Measurements from ENCODE around the gene PTCD2. TPM values are rescaled to one million over a fixed set of nuclear protein-coding genes. Genes with fewer than 3 reads are reported as not detected.

The PTCD2 gene
- total and polyA plus RNA-seq, 9 of the 15 experiments (the other 6 are each of a cell fraction or from before 2014, with no cell fraction given): 11.9 to 28.5 (median 18.6) TPM

DNA sequence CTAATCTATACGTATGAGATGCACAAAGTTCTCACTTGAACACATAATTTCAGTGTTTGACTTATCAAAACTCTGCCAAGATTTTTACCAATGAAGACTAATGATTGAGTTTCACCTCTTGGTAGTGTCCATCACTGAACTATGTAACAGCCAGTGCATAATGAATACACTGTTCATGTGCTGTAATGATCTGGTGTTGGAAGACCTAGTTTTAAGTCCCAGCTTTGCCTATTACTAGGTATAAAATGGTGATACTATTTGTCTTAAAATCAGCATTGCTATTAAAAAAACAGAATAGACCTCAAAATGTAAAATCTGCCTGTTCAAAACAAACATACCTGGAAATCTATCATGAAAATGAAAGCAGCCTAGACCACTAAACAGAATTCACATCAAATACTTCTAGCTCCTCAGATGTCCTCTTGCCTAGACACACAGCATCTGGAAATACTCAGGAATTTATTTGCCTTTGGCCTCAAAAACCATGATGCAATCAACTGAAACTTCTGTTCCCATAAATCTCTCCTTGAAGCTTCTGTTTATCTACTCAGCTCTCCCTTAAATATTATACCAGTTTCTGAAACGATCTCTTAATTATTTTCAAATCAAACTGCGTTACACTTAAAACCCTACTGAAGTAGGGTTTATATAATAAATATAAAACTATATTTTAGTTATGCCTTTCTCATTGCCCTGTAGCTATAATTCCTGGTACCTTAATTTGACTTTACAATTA, 38.2 kb upstream of the PTCD2 start (continued):
- TF ChIP-seq, protein P1, sequence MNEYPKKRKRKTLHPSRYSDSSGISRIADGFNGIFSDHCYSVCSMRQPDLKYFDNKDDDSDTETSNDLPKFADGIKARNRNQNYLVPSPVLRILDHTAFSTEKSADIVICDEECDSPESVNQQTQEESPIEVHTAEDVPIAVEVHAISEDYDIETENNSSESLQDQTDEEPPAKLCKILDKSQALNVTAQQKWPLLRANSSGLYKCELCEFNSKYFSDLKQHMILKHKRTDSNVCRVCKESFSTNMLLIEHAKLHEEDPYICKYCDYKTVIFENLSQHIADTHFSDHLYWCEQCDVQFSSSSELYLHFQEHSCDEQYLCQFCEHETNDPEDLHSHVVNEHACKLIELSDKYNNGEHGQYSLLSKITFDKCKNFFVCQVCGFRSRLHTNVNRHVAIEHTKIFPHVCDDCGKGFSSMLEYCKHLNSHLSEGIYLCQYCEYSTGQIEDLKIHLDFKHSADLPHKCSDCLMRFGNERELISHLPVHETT (CRISPR knock-in tag; conservative IDR thresholded peaks at IDR 0.05 in 1 of 2, IDR thresholded peaks at IDR 0.05 in 1 of 2): peak in 1 of 2 experiments; percentile 64; a peak in 1 of 4 replicates
- no peak for TF ChIP-seq CBX3 (IDR thresholded peaks at IDR 0.05; ENCODE audit: borderline replicate concordance in 1 of 2, low read length in 2 of 2)
- no peak for TF ChIP-seq ZNF263 (CRISPR knock-in tag; IDR thresholded peaks at IDR 0.05; ENCODE audit: borderline replicate concordance)
- TF ChIP-seq, protein P2, sequence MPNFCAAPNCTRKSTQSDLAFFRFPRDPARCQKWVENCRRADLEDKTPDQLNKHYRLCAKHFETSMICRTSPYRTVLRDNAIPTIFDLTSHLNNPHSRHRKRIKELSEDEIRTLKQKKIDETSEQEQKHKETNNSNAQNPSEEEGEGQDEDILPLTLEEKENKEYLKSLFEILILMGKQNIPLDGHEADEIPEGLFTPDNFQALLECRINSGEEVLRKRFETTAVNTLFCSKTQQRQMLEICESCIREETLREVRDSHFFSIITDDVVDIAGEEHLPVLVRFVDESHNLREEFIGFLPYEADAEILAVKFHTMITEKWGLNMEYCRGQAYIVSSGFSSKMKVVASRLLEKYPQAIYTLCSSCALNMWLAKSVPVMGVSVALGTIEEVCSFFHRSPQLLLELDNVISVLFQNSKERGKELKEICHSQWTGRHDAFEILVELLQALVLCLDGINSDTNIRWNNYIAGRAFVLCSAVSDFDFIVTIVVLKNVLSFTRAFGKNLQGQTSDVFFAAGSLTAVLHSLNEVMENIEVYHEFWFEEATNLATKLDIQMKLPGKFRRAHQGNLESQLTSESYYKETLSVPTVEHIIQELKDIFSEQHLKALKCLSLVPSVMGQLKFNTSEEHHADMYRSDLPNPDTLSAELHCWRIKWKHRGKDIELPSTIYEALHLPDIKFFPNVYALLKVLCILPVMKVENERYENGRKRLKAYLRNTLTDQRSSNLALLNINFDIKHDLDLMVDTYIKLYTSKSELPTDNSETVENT (CRISPR knock-in tag; IDR thresholded peaks at IDR 0.05): no peak
- TF ChIP-seq ZNF551 (CRISPR knock-in tag; IDR thresholded peaks at IDR 0.05): no peak
- TF ChIP-seq, protein P3, sequence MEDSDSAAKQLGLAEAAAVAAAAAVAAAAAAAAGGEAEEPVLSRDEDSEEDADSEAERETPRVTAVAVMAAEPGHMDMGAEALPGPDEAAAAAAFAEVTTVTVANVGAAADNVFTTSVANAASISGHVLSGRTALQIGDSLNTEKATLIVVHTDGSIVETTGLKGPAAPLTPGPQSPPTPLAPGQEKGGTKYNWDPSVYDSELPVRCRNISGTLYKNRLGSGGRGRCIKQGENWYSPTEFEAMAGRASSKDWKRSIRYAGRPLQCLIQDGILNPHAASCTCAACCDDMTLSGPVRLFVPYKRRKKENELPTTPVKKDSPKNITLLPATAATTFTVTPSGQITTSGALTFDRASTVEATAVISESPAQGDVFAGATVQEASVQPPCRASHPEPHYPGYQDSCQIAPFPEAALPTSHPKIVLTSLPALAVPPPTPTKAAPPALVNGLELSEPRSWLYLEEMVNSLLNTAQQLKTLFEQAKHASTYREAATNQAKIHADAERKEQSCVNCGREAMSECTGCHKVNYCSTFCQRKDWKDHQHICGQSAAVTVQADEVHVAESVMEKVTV (CRISPR knock-in tag; IDR thresholded peaks at IDR 0.05): peak; percentile 49
- no peak for TF ChIP-seq ZNF146 (CRISPR knock-in tag; IDR thresholded peaks at IDR 0.05; ENCODE audit: unreplicated experiment)
- TF ChIP-seq, protein P4, sequence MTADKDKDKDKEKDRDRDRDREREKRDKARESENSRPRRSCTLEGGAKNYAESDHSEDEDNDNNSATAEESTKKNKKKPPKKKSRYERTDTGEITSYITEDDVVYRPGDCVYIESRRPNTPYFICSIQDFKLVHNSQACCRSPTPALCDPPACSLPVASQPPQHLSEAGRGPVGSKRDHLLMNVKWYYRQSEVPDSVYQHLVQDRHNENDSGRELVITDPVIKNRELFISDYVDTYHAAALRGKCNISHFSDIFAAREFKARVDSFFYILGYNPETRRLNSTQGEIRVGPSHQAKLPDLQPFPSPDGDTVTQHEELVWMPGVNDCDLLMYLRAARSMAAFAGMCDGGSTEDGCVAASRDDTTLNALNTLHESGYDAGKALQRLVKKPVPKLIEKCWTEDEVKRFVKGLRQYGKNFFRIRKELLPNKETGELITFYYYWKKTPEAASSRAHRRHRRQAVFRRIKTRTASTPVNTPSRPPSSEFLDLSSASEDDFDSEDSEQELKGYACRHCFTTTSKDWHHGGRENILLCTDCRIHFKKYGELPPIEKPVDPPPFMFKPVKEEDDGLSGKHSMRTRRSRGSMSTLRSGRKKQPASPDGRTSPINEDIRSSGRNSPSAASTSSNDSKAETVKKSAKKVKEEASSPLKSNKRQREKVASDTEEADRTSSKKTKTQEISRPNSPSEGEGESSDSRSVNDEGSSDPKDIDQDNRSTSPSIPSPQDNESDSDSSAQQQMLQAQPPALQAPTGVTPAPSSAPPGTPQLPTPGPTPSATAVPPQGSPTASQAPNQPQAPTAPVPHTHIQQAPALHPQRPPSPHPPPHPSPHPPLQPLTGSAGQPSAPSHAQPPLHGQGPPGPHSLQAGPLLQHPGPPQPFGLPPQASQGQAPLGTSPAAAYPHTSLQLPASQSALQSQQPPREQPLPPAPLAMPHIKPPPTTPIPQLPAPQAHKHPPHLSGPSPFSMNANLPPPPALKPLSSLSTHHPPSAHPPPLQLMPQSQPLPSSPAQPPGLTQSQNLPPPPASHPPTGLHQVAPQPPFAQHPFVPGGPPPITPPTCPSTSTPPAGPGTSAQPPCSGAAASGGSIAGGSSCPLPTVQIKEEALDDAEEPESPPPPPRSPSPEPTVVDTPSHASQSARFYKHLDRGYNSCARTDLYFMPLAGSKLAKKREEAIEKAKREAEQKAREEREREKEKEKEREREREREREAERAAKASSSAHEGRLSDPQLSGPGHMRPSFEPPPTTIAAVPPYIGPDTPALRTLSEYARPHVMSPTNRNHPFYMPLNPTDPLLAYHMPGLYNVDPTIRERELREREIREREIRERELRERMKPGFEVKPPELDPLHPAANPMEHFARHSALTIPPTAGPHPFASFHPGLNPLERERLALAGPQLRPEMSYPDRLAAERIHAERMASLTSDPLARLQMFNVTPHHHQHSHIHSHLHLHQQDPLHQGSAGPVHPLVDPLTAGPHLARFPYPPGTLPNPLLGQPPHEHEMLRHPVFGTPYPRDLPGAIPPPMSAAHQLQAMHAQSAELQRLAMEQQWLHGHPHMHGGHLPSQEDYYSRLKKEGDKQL (CRISPR knock-in tag; IDR thresholded peaks at IDR 0.05; ENCODE audit: borderline replicate concordance): no peak
- peak; percentile 82 for TF ChIP-seq RBFOX2 (IDR thresholded peaks at IDR 0.05; ENCODE audit: low read depth, low read length)
- TF ChIP-seq CHCHD3 (CRISPR knock-in tag; IDR thresholded peaks at IDR 0.05): no peak
- TF ChIP-seq POLR2AphosphoS2 (IDR thresholded peaks at IDR 0.05; ENCODE audit: low read length): no peak
- TF ChIP-seq ZNF76 (CRISPR knock-in tag; IDR thresholded peaks at IDR 0.05; ENCODE audit: borderline replicate concordance): no peak
- 0 out of 2 replicates have a peak, but pooled peaks have one; percentile 36 for TF ChIP-seq PTTG1 (tag; IDR thresholded peaks at IDR 0.05; ENCODE audit: low read depth)
